Adrenal gland (tissue), 12 donors: ENCODE data around the gene RNF223. TPM values are rescaled to one million over a fixed set of nuclear protein-coding genes. Genes with fewer than 3 reads are reported as not detected.
"Not testable (repeated sequence)": the region's sequence is repeated elsewhere in the genome, so short reads cannot be mapped to it uniquely, and the experiment has no call there.

Experiments
- DNase-seq, 7 donors: peaks; one replicate each; pipeline ENCODE4 v3.0.0-alpha.2; 2019 to 2020
- H3K27ac ChIP-seq, 5 donors: fragments of 200-600 bp; sonication (generic) in 4 of 5; 1 replicate in 3 of 5; 2 replicates in 2 of 5; pipeline versions ENCODE4 v1.5.1 to v1.8.0; 2016 to 2020; ENCODE audit warnings: mild to moderate bottlenecking in 1 of 5
- H3K27me3 ChIP-seq: fragments of 200-600 bp; 2 replicates; pipeline ENCODE4 v1.8.0; 2021
- H3K36me3 ChIP-seq, 2 donors: fragments of 200-600 bp; replicated peaks in 1 of 2; 1 replicate in 1 of 2; 2 replicates in 1 of 2; pipeline versions ENCODE4 v1.5.1 to v1.8.0; 2018 to 2022
- H3K4me1 ChIP-seq, 2 donors: fragments of 200-600 bp; replicated peaks in 1 of 2; 1 replicate in 1 of 2; 2 replicates in 1 of 2; pipeline versions ENCODE4 v1.5.1 to v1.8.0; 2018 to 2021
- H3K4me3 ChIP-seq, 4 donors: fragments of 200-600 bp; sonication (generic) in 3 of 4; one replicate each; pipeline ENCODE4 v1.5.1; 2016 to 2018
- H3K9me3 ChIP-seq, 3 donors: fragments of 200-600 bp; sonication (generic) in 1 of 3; replicated peaks in 1 of 3; 1 replicate in 2 of 3; 2 replicates in 1 of 3; pipeline versions ENCODE4 v1.5.1 to v1.8.0; 2016 to 2021
- POLR2A ChIP-seq, 2 donors: fragments of 450-650 bp; IDR thresholded peaks; one replicate each; pipeline ENCODE4 v1.6.1; 2017; ENCODE audit warnings: antibody characterized with exemption in 2 of 2, mild to moderate bottlenecking in 2 of 2, moderate library complexity in 1 of 2
- WGBS, 4 donors: extraction: QIAGEN DNeasy Blood & Tissue Kit in 2 of 4; methylation state at CpG; one replicate each; pipeline versions ENCODE4 v1.1.5 to v1.1.7; 2013 to 2017; 5-methylcytosine and 5-hydroxymethylcytosine counted together
- intact Hi-C, 2 donors: fragments of 100-400 bp; cut with DNase I; formaldehyde crosslinking; loops; one replicate each; pipeline versions ENCODE4 v1.14.1 to v1.15.0; 2022 to 2023
- polyA plus RNA-seq, 3 donors: library from polyadenylated mRNA; stranded (reverse); fragments of 200-250 nt in 2 of 3; fragments of 350-450 nt in 1 of 3; fragmentation: Illumina TruSeq in 1 of 3; extraction: RNeasy Lipid Tissue Mini Kit (QIAGEN cat#74804) in 1 of 3; gene quantifications; one replicate each; pipeline ENCODE4 v1.2.3, GENCODE V29; 2013 to 2014
- total RNA-seq, 9 donors: library from RNA; depleted of rRNA in 4 of 9; stranded (reverse); fragments of >200 nt in 4 of 9; fragments of 120-200 nt in 1 of 9; fragmentation: NEBNext Ultra II Directional in 1 of 9; extraction: Animal tissue kit (Norgen Biotek cat#: 25700) in 1 of 9; gene quantifications; one replicate each; pipeline versions ENCODE4 v1.1.0 to v1.2.4, GENCODE V29; 2013 to 2023
- TF ChIP-seq, protein P1 (sequence below), 6 experiments: fragments of 450-650 bp in 4 of 6; fragments of 200-600 bp in 2 of 6; sonication (generic) in 1 of 6; IDR thresholded peaks; 1 replicate in 5 of 6; 2 replicates in 1 of 6; pipeline versions ENCODE4 v1.5.1 to v1.8.0; 2016 to 2021; ENCODE audit warnings: antibody characterized with exemption in 6 of 6, mild to moderate bottlenecking in 2 of 6, moderate library complexity in 1 of 6
- donor health status: healthy with polysubstance abuse.
- donor health status: Bipolar disorder and iron deficiency.
- donor health status: DM: yes; HTN: yes; CAD: no.
- donor health status: DM: no; HTN: no; CAD: no.
- donor health status: DM: no; HTN: no; CAD: no.
- donor health status: DM: yes; HTN: yes; CAD: no.

The RNF223 gene
- total and polyA plus RNA-seq, 12 donors = 0.03 TPM; not detected in 11

DNA sequence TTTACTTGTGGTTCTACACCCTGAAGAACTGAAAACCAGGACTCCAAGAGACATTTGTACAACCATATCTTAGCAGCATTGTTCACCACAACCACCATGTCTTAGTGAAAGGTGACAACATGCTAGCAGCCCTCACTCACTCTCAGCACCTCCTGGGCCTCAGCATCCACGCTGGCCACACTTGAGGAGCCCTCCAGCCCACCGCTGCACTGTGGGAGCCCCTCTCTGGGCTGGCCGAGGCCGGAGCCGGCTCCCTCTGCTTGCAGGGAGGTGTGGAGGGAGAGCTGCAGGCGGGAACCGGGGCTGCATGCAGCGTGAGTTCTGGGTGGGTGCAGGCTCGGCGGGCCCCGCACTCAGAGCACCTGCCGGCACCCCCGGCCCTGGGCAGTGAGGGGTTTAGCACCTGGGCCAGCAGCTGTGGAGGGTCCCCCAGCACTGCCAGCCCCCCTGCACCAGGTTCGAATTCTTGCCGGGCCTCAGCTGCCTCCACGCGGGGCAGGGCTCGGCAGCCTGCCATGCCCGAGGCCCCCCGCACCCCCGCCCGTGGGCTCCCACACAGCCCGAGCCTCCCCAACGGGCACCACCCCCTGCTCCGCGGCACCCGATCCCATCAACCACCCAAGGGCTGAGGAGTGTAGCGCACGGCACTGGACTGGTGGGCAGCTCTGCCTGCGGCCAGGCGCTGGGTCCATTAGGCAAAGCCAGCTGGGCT lies 32.6 kb upstream of the RNF223 start:
- Histone ChIP-seq H3K9me3 (no peaks in the 10 kb centered on the region), H3K4me3 (no peak overlapping the region)

GRCh38 chr1:1104152-1104551 lies 30.0 kb upstream of the RNF223 start:
- H3K9me3 ChIP-seq, H3K27ac ChIP-seq, H3K4me3 ChIP-seq, DNase-seq, H3K27me3 ChIP-seq, H3K36me3 ChIP-seq, intact Hi-C loops, H3K4me1 ChIP-seq: not testable (repeated sequence)
- 72 to 82% (median 77%) methylated on average over 6 of the region's 6 CpGs for WGBS, 4 donors

More for the DNA sequence above, 32.6 kb upstream of the RNF223 start:
- 96 to 98% (median 97%) methylated on average over 13 to 31 of the region's 31 CpGs for whole genome bisulfite sequencing, 4 donors
- no peak for DNase-seq
- intact Hi-C loops = no loop called here
- TF ChIP-seq, protein P1, sequence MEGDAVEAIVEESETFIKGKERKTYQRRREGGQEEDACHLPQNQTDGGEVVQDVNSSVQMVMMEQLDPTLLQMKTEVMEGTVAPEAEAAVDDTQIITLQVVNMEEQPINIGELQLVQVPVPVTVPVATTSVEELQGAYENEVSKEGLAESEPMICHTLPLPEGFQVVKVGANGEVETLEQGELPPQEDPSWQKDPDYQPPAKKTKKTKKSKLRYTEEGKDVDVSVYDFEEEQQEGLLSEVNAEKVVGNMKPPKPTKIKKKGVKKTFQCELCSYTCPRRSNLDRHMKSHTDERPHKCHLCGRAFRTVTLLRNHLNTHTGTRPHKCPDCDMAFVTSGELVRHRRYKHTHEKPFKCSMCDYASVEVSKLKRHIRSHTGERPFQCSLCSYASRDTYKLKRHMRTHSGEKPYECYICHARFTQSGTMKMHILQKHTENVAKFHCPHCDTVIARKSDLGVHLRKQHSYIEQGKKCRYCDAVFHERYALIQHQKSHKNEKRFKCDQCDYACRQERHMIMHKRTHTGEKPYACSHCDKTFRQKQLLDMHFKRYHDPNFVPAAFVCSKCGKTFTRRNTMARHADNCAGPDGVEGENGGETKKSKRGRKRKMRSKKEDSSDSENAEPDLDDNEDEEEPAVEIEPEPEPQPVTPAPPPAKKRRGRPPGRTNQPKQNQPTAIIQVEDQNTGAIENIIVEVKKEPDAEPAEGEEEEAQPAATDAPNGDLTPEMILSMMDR (IDR thresholded peaks at IDR 0.05) = no peak
- no peak for TF ChIP-seq POLR2A (IDR thresholded peaks at IDR 0.05)
- Histone ChIP-seq H3K27me3 (no peaks in the 10 kb centered on the region), H3K36me3 (no peaks in the 10 kb centered on the region), H3K27ac (no peak overlapping the region), H3K4me1 (no peaks in the 10 kb centered on the region)

GRCh38 chr1:1101503-1101902 lies 27.4 kb upstream of the RNF223 start:
- Histone ChIP-seq H3K27me3 (no peaks in the 10 kb centered on the region), H3K9me3 (no peaks in the 10 kb centered on the region), H3K27ac (no peak overlapping the region), H3K4me1 (no peaks in the 10 kb centered on the region), H3K4me3 (no peak overlapping the region), H3K36me3 (no peaks in the 10 kb centered on the region)
- TF ChIP-seq, protein P1 (IDR thresholded peaks at IDR 0.05) = no peak
- TF ChIP-seq POLR2A (IDR thresholded peaks at IDR 0.05) = no peak
- peak in 2 of 7 donors; percentile 6 to 7 for DNase-seq
- WGBS, 4 donors = 79 to 94% (median 87%) methylated on average over 7 of the region's 7 CpGs
- intact Hi-C loops = no loop called here

DNA sequence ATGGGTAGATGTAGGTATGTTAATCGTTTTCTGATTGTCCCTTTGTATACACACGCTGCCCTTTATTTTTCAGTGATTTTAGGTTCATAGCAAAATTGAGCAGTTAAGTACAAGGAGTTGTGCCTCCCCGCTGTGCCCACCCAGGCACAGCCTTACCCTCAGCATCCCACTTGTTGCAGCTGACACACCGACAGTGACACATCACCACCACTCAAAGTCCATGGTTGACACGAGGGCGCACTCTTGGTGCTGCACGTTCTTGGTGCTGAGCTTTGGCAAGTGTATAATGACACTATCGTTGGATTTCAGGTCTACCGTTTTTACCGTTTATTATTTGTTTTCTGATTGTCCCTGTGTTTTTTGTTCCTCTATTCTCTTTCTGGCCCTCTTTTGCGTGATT lies 26.2 kb upstream of the RNF223 start:
- no peak overlapping the region for H3K4me3 ChIP-seq
- no peak for DNase-seq
- H3K27me3 ChIP-seq = no peaks in the 10 kb centered on the region
- intact Hi-C loops = no loop called here
- 94 to 97% (median 96%) methylated on average over 11 of the region's 11 CpGs for whole genome bisulfite sequencing, 4 donors
- TF ChIP-seq, protein P1 (IDR thresholded peaks at IDR 0.05) = no peak
- TF ChIP-seq POLR2A (IDR thresholded peaks at IDR 0.05) = no peak
- H3K4me1 ChIP-seq = no peaks in the 10 kb centered on the region
- H3K36me3 ChIP-seq = no peaks in the 10 kb centered on the region
- no peak overlapping the region for H3K27ac ChIP-seq
- H3K9me3 ChIP-seq = no peaks in the 10 kb centered on the region
